GM12873 (cell line): Measurements from ENCODE around the gene ABR.

Source experiments
- TF ChIP-seq, protein P1 (sequence below): IDR thresholded peaks from 2 replicates; pipeline ENCODE4 v1.5.1; 2012; ENCODE audit warnings: low read depth, mild to moderate bottlenecking, moderate library complexity, low read length, control low read depth; ENCODE audit not compliant: insufficient read depth; ENCODE audit errors: missing control alignments

Gene ABR

DNA sequence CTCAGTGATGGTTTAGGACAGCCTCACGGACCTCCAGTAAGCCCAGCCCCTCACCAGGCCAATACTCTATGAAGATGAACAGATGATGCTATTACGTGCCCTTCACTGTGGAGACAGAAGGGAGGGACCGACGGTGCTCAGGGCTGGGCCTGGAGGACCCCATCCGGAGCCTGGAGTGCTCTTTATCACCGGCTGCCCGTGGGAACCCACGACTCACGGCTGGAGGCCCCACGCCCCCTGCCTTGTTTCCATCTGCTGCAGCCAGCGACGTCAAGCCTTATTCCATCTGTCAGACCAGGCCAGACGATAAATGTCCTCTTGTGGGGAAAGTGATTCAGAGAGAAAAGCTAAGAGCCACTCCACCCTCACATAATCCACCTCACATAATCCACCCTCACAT is 186.8 kb downstream of the ABR start:
- TF ChIP-seq, protein P1, sequence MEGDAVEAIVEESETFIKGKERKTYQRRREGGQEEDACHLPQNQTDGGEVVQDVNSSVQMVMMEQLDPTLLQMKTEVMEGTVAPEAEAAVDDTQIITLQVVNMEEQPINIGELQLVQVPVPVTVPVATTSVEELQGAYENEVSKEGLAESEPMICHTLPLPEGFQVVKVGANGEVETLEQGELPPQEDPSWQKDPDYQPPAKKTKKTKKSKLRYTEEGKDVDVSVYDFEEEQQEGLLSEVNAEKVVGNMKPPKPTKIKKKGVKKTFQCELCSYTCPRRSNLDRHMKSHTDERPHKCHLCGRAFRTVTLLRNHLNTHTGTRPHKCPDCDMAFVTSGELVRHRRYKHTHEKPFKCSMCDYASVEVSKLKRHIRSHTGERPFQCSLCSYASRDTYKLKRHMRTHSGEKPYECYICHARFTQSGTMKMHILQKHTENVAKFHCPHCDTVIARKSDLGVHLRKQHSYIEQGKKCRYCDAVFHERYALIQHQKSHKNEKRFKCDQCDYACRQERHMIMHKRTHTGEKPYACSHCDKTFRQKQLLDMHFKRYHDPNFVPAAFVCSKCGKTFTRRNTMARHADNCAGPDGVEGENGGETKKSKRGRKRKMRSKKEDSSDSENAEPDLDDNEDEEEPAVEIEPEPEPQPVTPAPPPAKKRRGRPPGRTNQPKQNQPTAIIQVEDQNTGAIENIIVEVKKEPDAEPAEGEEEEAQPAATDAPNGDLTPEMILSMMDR = no peak

DNA sequence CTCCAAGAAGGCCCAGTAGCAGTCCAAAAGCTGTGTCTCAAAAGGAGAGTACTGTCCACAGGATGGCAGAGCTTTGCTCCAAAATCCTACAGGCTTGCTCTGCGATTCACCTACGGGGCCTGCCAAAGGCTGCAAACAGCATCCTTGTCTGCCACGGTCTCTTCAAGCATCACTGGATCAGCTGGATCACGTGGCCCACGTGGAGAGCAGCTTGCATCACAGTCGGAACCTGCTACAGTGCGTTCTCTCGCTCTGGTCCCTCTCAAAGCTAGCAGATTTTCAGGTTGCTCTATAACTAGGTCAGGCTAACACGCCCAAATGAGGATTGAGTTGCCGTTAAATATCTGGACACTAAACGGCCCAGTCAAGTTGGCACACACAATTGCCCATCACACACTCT is 191.2 kb downstream of the ABR start:
- TF ChIP-seq, protein P1 = no peak

DNA sequence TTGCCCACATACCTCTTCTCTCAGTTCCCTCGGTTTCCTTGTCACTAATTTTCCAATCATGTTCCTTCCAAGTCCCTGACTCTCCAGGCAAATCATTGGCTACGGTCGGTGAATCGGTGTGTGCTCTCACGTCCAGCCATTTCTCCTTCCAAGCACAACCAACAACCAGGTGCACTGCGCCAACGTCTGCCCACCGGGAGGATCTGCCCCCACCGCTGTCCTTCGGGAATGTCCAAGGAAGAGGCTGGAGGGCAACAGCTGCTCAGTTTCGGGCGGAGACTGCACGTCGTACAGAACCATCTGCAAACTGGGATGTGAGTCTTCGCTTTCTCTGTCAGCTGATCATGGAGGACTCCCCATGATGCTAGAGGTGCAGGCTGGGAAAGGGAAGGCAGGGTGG is 191.8 kb downstream of the ABR start:
- TF ChIP-seq, protein P1 = no peak

DNA sequence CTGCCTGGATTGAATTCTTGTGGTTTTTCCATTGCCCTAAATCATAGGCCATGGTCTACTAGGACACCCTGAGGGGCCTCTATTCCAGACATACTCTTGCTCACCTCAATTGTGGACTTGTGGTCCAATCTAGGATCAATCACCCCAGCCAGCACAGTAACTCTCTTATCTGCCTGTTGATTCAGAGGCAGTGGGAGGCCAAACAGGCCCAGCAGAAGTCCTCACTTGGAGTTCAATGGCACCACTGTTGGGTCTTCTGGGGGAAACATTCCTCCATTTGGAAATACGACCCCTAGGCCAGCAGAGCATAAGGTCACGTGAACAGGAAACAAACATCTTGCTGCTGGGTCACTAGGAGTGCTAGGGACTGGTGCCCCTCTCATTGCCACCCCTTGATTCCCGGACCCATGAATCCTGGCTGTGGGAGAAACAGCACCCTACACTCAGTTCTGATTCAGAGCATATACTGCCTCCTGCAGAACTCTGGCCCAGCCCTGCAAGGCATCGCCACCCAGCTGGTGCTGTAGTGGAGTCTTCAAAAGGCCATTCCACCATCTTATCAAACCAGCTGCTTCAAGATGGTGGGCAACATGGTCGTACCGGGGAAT is 193.4 kb downstream of the ABR start:
- TF ChIP-seq, protein P1 = no peak

DNA sequence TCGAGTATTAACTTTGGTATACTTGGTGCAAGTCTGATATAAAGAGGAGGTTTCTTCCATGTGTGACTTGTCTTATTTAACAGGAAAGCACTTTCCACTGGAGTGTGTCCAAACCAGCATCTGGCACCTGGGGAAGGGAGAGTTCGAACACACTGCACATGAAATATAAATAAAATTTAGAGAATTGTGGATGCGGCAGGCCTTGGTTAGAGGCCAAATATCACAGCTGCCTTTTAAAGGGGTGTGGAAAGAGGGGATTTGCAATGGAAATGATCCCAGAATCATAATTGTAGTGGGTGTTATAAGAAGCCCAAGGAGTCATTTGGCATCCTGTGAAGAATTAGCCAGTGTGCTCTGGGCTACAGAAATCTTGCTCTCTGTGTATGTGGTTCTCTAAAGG is 195.9 kb downstream of the ABR start:
- TF ChIP-seq, protein P1 = no peak

DNA sequence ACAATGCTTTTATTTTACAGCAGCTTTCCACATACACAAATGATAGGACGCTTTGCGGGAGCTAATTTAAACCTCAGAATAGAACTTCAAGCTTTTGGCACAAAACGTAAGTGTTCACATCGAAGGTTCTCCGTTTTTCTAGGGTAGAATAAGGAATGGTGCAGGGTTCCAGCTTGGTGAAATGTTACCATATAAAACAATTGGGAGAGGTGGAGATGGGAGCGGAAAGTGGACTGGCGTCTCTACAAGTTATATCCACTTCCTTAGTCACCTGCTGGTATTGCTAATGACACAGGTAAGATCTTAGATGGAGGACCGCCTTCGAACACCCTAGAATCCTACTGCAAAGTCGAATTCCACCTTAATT is 198.5 kb downstream of the ABR start:
- TF ChIP-seq, protein P1 = no peak

DNA sequence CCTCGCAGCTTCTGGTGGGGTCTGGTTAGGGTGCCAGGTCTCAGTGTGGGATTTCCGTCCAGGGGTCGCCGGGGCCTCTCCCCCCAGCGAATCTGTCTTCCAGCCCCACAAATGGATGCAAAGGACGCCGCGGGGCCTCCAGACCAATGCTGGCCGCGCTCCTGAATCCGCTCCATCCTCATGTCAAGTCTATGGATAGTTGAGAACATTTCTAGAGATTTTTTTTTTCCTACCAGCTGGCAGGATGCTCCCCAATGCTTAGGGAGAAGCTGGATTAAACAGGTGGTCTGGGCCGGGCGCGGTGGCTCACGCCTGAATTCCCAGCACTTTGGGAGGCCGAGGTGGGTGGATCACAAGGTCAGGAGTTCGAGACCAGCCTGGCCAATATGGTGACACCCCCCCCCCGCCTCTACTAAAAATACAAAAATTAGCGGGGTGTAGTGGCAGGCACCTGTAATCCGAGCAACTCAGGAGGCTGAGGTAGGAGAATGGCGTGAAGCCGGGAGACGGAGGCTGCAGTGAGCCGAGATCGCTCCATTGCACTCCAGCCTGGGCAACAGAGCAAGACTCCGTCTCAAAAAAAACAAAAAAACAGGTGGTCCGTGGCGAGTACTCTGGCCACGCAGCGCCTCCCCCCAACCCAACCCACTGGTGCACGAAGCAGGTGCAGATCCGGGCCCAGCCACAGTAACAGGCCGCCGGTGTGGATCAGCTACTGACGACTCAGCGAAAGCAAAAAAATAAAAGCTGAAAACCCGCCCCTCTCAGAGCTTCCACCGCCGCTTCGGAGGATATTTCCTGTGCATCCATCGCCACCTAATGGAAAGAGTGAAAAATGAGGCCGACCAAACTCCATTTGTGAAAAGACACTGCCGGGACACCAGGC is 199.1 kb downstream of the ABR start:
- TF ChIP-seq, protein P1 = peak; percentile 66
